Activated CD8-positive, alpha-beta T cell treated with anti-CD3 and anti-CD28 coated beads for 36 hours (primary cell): ENCODE results near the gene NOL7. TPM values are rescaled to one million over a fixed set of nuclear protein-coding genes. Genes with fewer than 3 reads are reported as not detected.

ENCODE experiments used
- ATAC-seq: fragments of 200-7000 bp; cut with Tn5 transposase; one replicate; pipeline ENCODE4 v1.10.0; 2021; ENCODE audit warnings: mild to moderate bottlenecking, moderate library complexity
- CTCF ChIA-PET: fragments of 350-600 bp; sonication (Branson Sonifier 250); formaldehyde crosslinking; loops from one replicate; lab custom pipeline; 2021; ENCODE audit warnings: antibody characterized with exemption; lab: Charles Lee
- POLR2A ChIA-PET: fragments of 350-600 bp; sonication (Branson Sonifier 250); formaldehyde crosslinking; loops from one replicate; lab custom pipeline; 2021; ENCODE audit warnings: antibody characterized with exemption; lab: Charles Lee
- DNase-seq: peaks from one replicate; pipeline ENCODE4 v3.0.0-alpha.2; 2020
- H3K27ac Mint-ChIP-seq: one replicate; pipeline ENCODE4 v1.8.0; 2021; ENCODE audit warnings: mild to moderate bottlenecking, mixed read lengths
- H3K27me3 Mint-ChIP-seq: one replicate; pipeline ENCODE4 v1.8.0; 2021; ENCODE audit warnings: mixed read lengths
- H3K36me3 Mint-ChIP-seq: one replicate; pipeline ENCODE4 v1.8.0; 2021; ENCODE audit warnings: low read depth, mixed read lengths
- H3K4me1 Mint-ChIP-seq: one replicate; pipeline ENCODE4 v1.8.0; 2021; ENCODE audit warnings: low read depth, mixed read lengths
- H3K4me3 Mint-ChIP-seq: one replicate; pipeline ENCODE4 v1.8.0; 2021; ENCODE audit warnings: mild to moderate bottlenecking, moderate library complexity, mixed read lengths
- H3K9me3 Mint-ChIP-seq: one replicate; pipeline ENCODE4 v1.8.0; 2021; ENCODE audit warnings: mixed read lengths
- CTCF ChIP-seq: fragments of 200-600 bp; IDR thresholded peaks from one replicate; pipeline ENCODE4 v1.8.0; 2022; ENCODE audit warnings: antibody characterized with exemption, mild to moderate bottlenecking
- intact Hi-C: fragments of 100-400 bp; cut with micrococcal nuclease; formaldehyde crosslinking; loops from one replicate; pipeline ENCODE4 v1.10.0; 2022
- total RNA-seq, 2 experiments: library from RNA; stranded (reverse); gene quantifications; one replicate each; pipeline ENCODE4 v1.2.3, GENCODE V29; 2021

NOL7 gene
- total RNA-seq, 2 experiments from 2014 or later, result 95.2 to 95.8 TPM

- Mint-ChIP-seq H3K9me3 (peaks cover 2% of the 10 kb centered on the region), H3K36me3 (peaks cover 16% of the 10 kb centered on the region), H3K4me3 (no peak overlapping the region), H3K4me1 (peaks cover 17% of the 10 kb centered on the region), H3K27ac (no peak overlapping the region), H3K27me3 (no peaks in the 10 kb centered on the region)
- intact Hi-C loops, result loop anchor here (5.0 to 10.0 kb wide), 3 partner anchors 95 to 243 kb away; partner anchors contain the start of gene GFOD1
- TF ChIP-seq CTCF, result no peak
- ATAC-seq (no peak), DNase-seq (no peak)
- ChIA-PET POLR2A (interaction anchor here (0.7 kb wide), 1 partner anchor 238 kb away, joined by 3 read pairs; no protein-coding TSS in a partner anchor), CTCF (interaction anchor here (0.7 kb wide), 1 partner anchor 249 kb away, joined by 3 read pairs; no protein-coding TSS in a partner anchor)
Measured at GRCh38 chr6:13579911-13580310, 35.2 kb upstream of the NOL7 start.

GRCh38 chr6:13581700-13582229 lies 33.4 kb upstream of the NOL7 start:
- POLR2A ChIA-PET, result interaction anchor here (1.2 kb wide), 1 partner anchor 33 kb away, joined by 3 read pairs; the partner anchor contains the start of gene NOL7
- no peaks in the 10 kb centered on the region for H3K27me3 Mint-ChIP-seq
- H3K27ac Mint-ChIP-seq, result no peak overlapping the region
- H3K36me3 Mint-ChIP-seq, result peaks cover 21% of the 10 kb centered on the region
- H3K4me3 Mint-ChIP-seq, result no peak overlapping the region
- DNase-seq, result no peak
- no peak for TF ChIP-seq CTCF
- peaks cover 2% of the 10 kb centered on the region for H3K9me3 Mint-ChIP-seq
- intact Hi-C loops, result no loop called here
- no peak for ATAC-seq
- CTCF ChIA-PET, result no interaction called here
- H3K4me1 Mint-ChIP-seq, result peaks cover 4% of the 10 kb centered on the region

GRCh38 chr6:13586603-13587542 lies 28.3 kb upstream of the NOL7 start:
- no peak overlapping the region for H3K27ac Mint-ChIP-seq
- H3K9me3 Mint-ChIP-seq, result no peaks in the 10 kb centered on the region
- peaks cover 19% of the 10 kb centered on the region for H3K36me3 Mint-ChIP-seq
- no peak for DNase-seq
- ATAC-seq, result no peak
- TF ChIP-seq CTCF, result no peak
- ChIA-PET CTCF (interaction anchor here (2.5 kb wide), 1 partner anchor 12 kb away, joined by 9 read pairs; the partner anchor contains the start of gene SIRT5), POLR2A (interaction anchor here (0.6 kb wide), 1 partner anchor 203 kb away, joined by 4 read pairs; no protein-coding TSS in a partner anchor)
- no peaks in the 10 kb centered on the region for H3K4me1 Mint-ChIP-seq
- H3K27me3 Mint-ChIP-seq, result no peaks in the 10 kb centered on the region
- intact Hi-C loops, result no loop called here
- no peak overlapping the region for H3K4me3 Mint-ChIP-seq

- ChIA-PET CTCF (interaction anchor here (1.0 kb wide), 1 partner anchor 121 kb away, joined by 3 read pairs; no protein-coding TSS in a partner anchor), POLR2A (interaction anchor here (1.3 kb wide), 1 partner anchor 14 kb away, joined by 4 read pairs; no protein-coding TSS in a partner anchor)
- H3K9me3 Mint-ChIP-seq, result no peaks in the 10 kb centered on the region
- no peak for DNase-seq
- H3K27me3 Mint-ChIP-seq, result no peaks in the 10 kb centered on the region
- peaks cover 13% of the 10 kb centered on the region for H3K36me3 Mint-ChIP-seq
- no peak for ATAC-seq
- H3K27ac Mint-ChIP-seq, result no peak overlapping the region
- no peaks in the 10 kb centered on the region for H3K4me1 Mint-ChIP-seq
- H3K4me3 Mint-ChIP-seq, result no peak overlapping the region
- no peak for TF ChIP-seq CTCF
- intact Hi-C loops, result no loop called here
Measured at GRCh38 chr6:13589801-13590200, 25.3 kb upstream of the NOL7 start.
